Stimulated activated CD8-positive, alpha-beta memory T cell treated with anti-CD3 and anti-CD28 coated beads, Interleukin-7, amount 100 ng/mL, for 48 hours (primary cell): ENCODE measurements around the gene NLRP6.

Experiments
- DNase-seq, 2 donors: peaks; one replicate each; pipeline ENCODE4 v3.0.0-alpha.2; 2020; ENCODE audit warnings: low read depth in 1 of 2; ENCODE audit errors: extremely low read depth in 1 of 2

The NLRP6 gene

DNA sequence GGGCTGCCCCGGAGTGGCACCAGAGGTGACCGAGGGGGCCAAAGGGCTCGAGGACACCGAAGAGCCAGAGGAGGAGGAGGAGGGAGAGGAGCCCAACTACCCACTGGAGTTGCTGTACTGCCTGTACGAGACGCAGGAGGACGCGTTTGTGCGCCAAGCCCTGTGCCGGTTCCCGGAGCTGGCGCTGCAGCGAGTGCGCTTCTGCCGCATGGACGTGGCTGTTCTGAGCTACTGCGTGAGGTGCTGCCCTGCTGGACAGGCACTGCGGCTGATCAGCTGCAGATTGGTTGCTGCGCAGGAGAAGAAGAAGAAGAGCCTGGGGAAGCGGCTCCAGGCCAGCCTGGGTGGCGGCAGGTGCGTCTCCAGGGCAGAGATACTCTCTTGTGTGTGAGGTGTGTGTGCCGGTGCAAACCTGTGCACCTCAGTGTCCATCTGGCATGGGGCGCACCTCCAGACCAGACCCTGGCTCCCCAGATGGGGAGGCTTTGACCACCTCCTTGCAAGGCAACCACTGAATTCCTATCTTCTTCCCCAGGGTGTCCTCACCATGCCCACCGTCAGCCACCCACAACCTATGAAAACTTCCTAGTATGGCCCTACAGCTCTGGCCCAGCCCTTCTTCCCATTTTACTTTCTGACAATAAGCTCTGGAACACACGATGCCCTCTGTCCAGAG lies 3.4 kb downstream of the NLRP6 start:
- no peak for DNase-seq

DNA sequence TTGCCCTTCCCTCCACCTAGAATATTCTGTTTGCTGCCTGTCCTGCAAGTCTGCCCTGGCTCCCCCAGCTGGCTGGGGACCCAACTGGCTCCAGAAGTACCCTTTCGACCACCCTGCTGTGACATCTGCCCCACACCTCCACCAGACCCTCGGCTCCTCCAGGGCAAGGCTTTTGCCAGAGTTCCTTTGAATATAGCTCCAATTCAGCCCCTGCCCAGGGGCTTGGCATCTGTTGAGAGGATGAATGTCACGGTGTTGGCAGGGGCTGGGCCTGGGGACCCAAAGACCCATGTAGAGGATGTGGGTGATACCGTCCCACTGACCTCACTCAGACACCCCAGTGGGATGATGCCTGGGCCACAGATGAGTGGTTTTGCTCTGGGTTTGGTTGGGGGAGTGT lies 4.0 kb downstream of the NLRP6 start:
- no peak for DNase-seq

DNA sequence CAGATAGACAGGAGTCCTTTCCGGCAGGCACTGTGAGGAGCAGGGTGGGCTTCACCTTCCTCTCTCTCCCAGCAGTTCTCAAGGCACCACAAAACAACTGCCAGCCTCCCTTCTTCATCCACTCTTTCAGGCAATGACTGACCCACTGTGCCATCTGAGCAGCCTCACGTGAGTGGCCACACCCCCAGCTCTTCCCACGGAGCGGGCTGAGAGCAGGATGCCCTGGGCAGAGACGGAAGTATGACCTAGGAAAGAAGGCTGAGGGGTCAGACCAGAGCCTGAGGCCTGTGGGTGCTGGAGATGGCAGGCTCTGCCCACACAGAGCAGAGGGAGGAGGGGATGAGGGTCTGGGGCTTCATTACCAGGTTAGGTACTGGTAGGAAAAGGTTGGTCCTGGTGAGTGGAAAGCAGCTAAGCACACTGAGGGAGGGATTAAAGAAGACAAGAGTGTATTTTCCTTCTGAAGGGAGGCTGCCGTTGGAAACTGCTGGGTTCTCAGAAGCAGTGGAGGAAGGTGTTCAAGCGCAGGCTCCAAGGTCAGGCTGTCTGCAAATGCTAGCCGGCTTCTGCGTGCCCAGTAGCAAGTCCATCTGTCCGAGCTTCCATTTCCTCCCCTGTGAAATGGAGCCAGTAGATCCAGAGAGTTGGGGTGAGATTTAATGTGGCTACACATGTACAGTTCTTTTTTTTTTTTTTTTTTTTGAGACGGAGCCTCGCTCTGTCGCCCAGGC lies 4.6 kb downstream of the NLRP6 start:
- DNase-seq, result no peak

DNA sequence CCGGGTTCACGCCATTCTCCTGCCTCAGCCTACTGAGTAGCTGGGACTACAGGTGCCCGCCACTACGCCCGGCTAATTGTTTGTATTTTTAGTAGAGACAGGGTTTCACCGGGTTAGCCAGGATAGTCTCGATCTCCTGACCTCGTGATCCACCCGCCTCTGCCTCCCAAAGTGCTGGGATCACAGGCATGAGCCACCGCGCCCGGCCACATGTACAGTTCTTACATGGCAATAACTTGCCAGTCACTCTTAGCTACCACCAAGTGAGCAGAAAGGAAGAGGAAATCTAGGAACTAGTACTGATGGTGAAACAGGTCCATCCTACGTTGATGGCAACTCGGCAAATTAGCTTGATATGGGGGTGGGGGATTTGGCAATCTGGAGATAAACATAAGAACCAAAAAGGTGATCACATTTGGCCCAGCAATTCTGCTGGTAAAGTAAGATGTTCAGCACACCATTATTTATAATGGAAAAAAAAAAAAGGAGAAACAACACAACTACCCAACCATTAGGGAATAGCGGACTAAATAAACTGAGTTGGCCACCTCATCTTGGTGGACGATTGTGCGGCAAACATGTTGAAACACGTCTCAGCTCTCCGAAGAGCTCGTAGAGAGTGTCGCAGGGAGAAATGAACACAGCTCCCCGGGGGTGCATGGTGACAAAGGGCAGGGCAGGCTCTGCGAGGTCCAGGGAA lies 5.3 kb downstream of the NLRP6 start:
- no peak for DNase-seq

DNA sequence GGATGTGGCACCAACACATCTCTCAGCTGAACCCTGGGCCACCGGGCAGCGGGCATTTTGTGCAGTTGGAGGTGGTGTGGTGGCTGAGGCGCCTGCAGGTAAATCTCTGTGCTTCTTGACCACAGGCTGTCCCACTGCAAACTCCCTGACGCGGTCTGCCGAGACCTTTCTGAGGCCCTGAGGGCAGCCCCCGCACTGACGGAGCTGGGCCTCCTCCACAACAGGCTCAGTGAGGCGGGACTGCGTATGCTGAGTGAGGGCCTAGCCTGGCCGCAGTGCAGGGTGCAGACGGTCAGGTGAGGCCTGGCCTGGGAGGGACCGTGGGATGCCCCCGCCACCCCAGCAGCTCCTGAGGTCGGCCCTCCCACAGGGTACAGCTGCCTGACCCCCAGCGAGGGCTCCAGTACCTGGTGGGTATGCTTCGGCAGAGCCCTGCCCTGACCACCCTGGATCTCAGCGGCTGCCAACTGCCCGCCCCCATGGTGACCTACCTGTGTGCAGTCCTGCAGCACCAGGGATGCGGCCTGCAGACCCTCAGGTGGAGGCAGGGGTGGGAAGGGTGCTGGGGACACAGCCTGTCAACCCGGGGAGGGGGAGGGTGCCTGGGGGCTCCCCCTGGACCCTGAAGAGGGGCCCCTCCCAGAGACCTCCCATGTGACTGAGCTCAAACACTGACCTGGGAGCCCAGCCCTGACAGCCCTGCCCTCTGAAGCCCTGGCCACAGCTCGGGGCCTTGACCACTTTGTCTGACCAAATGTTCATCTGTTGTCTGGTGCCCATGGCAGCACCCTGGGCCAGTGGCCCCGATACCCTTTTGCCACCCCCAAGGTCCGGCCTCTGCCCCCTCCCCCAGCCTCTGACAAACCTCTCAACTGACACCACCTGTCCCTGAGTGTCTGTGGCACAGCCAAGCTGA lies 6.2 kb downstream of the NLRP6 start:
- DNase-seq, result no peak

DNA sequence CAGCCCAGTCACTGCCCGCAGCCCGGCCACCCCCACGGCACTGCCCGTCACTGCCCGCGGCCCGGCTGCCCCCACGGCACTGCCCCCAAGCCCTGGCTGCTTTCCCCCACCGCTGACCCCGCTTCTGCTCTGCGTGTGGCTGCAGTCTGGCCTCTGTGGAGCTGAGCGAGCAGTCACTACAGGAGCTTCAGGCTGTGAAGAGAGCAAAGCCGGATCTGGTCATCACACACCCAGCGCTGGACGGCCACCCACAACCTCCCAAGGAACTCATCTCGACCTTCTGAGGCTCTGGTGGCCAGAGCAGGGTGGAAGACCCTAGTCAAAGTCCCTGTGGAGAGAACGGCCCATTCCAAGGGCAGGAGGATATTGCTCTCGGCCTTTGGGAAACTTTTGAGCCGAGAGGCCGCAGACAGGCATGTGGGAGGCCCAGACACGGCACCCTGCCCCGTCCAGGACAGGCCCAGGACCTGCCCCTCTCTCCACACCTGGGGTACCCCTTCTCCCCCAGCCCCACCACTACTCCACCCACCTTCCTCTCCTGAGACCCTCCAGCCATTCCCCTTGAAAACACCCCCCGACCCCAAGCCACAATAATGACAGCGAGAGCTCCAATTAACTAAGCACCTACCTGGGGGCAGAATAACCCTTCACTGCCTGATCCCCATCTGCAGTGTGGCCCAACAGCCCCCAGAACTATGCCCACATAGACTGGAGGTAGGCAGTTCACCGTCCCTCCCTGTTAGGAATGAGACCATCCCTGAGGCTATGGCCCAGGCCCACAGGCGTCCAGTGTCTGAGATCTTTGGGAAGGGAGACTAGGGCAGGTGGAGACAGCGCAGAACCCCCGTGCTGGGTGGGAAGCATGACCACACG lies 7.0 kb downstream of the NLRP6 start:
- no peak for DNase-seq

DNA sequence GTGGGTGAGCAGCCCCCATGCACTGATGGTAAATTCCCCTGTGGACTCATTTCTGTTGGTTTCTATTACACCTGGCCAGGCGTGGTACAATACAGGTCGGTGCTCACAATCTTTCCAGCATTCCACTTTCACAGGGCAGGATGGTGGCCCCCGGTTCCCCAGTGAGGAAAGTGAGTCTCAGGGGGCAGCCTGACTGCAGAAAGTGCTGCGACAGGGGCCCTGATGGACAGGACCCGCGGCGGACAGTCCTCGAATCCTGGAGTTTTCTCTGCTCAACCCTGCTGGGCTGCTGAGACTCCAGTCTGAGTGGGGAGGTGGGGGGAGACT lies 7.7 kb downstream of the NLRP6 start:
- DNase-seq, result no peak

DNA sequence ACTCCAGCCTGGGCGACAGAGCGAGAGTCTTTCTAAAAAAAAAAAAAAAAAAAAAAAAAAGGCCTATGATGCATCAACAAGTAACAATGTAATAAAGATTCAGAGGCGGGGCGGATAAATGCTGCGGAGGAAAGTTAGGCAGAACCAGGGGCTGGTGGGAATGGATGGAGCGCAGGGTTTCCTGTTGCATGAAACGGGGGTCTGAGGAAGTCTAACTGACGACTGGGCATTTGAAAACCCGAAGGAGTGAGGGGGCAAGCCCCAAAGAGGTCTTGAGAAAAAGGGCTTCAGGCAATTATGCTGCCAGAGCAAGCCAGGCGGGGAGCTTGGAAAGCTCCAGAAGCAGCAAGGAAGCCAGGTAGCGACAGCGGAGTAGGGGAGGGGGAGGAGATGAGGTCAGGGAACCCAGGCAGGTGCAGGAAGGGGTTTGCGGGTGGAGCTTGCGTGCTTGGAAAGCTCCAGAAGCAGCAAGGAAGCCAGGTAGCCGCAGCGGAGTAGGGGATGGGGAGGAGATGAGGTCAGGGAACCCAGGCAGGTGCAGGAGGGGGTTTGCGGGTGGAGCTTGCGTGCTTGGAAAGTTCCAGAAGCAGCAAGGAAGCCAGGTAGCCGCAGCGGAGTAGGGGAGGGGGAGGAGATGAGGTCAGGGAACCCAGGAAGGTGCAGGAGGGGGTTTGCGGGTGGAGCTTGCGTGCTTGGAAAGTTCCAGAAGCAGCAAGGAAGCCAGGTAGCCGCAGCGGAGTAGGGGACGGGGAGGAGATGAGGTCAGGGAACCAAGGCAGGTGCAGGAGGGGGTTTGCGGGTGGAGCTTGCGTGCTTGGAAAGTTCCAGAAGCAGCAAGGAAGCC lies 9.0 kb downstream of the NLRP6 start:
- peak in 1 of 2 donors; percentile 44 for DNase-seq

DNA sequence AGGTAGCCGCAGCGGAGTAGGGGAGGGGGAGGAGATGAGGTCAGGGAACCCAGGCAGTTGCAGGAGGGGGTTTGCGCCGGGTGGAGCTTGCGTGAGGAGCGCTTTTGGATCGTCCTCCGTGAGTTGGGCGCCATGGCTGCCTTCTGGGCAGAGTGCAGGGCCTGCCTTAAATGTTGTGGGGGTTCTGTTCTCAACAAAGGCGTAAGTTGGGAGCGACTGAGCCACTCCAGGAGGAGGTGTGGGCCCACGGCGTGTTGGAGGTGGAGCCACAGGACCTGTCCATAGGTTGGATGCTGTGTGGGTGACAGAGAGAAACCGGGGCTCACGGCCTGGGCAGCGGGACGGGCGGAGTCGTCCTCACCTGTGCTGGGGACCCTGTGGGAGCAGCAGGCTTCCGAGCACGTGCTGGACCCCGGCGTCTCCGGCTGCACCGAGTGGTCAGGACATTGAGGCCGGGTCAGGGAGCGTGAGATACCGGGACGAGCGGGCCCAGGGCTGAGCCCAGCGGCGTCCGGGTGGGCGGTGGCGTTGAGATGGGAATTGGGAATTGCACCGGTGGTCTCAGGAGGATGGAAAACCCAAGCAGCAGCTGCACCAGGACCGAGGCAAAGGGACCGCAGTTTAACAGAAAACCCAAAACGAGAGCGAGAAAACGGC lies 9.7 kb downstream of the NLRP6 start:
- no peak for DNase-seq

DNA sequence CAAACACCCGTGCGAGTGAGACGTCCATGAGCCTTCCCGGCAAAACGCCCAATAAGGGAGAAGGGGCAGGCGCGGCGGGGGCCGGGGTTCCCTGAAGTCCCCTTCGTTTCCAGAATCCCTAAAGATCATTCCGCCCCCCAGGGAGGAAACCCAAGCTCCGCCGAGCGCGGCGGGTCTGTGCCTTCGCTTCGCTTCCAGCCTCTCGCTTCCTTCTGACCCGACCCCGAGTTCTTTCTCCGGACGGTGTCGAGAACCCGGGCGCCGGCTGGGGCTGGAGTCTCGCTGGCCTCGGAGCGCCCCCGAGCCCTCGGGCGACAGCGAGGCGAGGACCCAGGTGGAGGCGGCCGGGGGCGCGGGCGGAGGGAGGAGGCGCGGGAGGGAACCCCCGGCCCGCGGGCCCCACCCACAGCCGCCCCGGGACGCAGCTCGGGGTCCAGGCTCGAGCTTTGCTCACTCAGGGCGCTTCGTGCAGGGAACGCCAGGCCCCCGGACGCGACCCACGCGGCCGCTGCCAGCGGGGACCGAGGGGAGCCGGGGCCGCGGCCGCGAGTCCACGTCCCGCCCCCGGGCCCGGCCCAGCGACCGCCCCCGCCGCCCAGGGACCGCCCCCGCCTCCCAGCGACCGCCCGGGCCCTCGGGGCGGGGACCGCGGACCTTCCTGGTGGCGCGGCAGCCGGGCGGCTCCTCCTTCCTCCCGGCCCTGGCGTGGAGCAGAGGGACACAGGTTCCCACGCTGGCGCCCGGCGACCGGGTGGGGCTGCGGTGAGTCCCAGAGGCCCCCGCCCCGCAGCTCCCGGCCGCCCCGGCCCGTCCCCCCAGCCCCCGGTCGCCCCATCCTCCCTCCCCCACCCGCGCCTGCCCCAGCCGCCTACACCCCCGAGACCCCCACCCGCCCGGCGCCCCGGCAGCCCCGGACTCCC lies 10.5 kb downstream of the NLRP6 start, which contains the start of gene PGGHG:
TSS of gene PGGHG (plus strand) at position 649 of the 920 bp plus-strand sequence. CDS start 691 bp downstream, outside the sequence.
- no peak for DNase-seq

DNA sequence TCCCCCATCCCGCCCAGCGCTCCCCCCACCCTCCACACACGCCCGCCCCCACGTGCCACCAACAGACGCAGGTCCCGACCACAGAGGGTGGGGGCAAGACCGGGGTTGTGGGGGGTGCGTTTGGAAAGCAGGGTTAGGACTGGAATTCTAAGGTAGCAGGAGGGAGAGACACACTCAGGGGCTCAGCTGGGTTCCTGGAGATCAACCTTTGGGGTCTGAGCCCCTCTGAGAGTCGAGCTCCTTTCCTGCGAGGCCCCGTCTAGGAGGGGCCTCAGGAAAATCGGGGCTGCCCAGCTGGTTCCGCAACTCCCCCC lies 11.1 kb downstream of the NLRP6 start:
- DNase-seq, result no peak

DNA sequence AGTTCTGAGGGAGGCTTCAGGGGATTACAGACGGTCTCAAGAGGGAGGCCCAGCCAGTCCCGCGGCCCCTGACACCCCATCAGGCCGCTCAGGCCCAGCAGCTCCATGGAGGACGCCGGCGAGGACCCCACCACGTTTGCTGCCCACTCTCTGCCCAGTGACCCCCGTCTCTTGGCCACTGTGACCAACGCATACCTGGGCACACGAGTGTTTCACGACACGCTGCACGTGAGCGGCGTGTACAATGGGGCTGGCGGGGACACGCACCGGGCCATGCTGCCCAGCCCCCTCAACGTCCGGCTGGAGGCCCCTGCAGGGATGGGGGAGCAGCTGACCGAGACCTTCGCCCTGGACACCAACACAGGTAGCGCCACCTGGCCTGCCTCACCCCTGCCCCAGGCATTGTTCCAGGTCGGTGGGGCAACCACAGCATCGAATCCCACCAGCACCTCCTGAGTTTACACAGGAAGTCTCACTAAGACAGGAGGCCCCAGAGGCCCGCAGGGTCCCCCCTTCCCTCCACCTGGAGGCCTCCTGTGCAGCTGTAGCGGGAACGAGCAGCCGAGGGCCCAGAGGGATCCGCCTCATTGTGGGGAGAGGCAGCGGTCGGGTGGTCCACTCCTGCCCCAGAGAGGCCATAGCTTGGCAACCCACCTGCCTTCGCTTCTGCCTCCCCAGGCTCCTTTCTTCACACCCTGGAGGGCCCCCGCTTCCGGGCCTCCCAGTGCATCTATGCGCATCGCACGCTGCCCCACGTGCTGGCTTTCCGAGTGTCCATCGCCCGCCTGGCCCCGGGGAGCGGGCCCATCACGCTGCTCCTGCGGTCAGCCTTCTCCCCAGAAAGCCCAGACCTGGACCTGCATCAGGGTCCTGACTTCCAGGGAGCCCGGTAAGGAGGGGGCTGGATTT lies 11.8 kb downstream of the NLRP6 start:
- DNase-seq, result no peak

DNA sequence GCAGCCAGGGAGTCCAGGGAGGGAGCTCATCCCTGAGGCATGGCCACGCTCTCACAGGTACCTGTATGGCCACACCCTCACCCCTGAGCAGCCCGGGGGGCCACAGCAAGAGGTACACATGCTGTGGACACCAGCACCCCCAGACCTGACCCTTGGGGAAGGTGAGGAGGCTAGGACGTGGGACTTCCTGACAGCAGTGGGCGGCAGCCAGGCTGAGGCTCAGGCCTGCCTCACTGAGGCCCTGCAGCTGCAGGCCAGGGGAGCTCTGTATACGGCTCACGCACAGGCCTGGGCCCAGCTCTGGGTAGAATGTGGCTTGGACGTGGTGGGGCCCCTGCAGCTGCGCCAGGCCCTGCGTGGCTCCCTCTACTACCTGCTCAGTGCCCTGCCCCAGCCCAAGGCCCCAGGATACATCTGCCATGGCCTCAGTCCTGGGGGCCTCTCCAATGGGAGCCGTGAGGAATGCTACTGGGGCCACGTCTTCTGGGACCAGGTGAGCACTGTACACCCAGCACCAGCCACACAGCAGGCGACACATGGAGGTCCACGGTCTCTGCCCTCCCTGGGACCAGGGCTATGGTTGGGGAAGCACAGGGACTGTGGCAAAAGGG lies 12.5 kb downstream of the NLRP6 start:
- DNase-seq, result no peak

DNA sequence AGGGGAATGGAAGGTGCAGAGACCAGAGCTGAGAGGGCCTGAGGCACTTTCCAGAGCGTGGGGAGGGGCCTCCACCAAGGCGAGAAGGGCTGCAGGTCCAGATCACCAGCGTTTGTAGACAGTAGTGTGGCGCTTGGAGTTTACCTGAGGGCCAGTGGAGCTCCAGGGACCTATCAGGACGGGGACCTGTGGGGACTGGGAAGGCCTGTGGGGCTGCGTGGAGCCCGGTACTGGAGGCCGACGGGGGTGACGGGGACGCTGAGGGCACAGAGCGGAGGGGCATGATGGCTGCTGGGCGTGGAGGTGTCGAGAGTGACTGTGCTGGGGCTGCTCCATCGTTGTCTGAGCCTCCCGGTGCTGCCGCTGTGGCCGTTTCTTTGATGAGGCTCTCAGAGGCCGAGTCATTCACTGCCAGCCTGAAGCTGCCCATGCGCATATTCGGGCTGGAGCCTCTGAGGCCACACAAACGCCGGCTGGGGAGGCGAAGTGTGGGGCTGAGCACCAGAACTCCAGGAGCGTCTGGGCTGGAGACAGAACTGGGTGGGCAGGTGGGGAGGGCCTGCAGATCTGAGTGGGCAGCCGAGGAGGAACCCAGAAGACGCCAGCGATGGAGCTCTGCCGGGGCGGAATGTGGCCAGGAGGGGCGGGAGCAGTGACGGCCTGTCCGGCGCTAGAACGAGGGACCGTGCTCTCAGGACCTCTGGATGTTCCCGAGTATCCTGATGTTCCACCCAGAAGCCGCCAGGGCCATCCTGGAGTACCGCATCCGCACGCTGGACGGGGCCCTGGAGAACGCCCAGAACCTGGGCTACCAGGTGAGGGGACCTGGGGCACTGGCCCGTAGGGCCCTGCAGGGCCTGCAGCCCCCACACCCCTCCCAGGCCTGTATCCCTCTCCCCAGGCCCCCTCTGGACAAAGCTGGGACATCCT lies 13.3 kb downstream of the NLRP6 start:
- DNase-seq, result no peak
